A549 (cell line): Measurements from ENCODE around the gene KIAA2012. TPM values are rescaled to one million over a fixed set of nuclear protein-coding genes. Genes with fewer than 3 reads are reported as not detected.

Experiments
- ATAC-seq, 2 experiments: fragments of 200-7000 bp in 1 of 2; fragments of >200 bp in 1 of 2; cut with Nextera tagmentation in 1 of 2; cut with Tn5 transposase in 1 of 2; 3 replicates each; pipeline versions ENCODE4 v1.8.0 to v1.9.1; 2018 to 2020; ENCODE audit warnings: mild to moderate bottlenecking in 1 of 2, moderate library complexity in 1 of 2
- CTCF ChIA-PET: fragments of 300-600 bp; sonication (Branson Sonifier 250); formaldehyde crosslinking; extraction: SDS; loops from one replicate; lab custom pipeline; 2021; ENCODE audit warnings: antibody characterized with exemption, inconsistent platforms; lab: Yijun Ruan, JAX
- POLR2A ChIA-PET: fragments of 350-600 bp; formaldehyde crosslinking; extraction: SDS; loops from one replicate; lab custom pipeline; 2021; ENCODE audit warnings: antibody characterized with exemption, inconsistent platforms; lab: Yijun Ruan, JAX
- DNase-seq, 2 experiments: peaks; one replicate each; pipeline versions ENCODE4 v3.0.0 to v3.0.0-alpha.2; 2011 to 2016; ENCODE audit warnings: low read depth in 1 of 2, low spot score in 1 of 2
- FAIRE-seq: peaks from 2 replicates; lab custom pipeline; 2011; peaks lifted over from hg19 to GRCh38; lab: Jason Lieb, UNC
- H3K27ac ChIP-seq, 2 experiments: fragments of >200 bp; sonication (Bioruptor Twin); formaldehyde crosslinking; 3 replicates each; pipeline ENCODE4 v1.5.1; 2016 to 2017
- H3K4me1 ChIP-seq: fragments of >200 bp; sonication (Bioruptor Twin); formaldehyde crosslinking; 3 replicates; pipeline ENCODE4 v1.6.1; 2016
- H3K4me2 ChIP-seq: fragments of >200 bp; sonication (Bioruptor Twin); formaldehyde crosslinking; 3 replicates; pipeline ENCODE4 v1.6.1; 2016
- H3K4me3 ChIP-seq: fragments of >200 bp; sonication (Bioruptor Twin); formaldehyde crosslinking; 3 replicates; pipeline ENCODE4 v1.5.1; 2016
- H3K9me3 ChIP-seq: fragments of >200 bp; sonication (Bioruptor Twin); formaldehyde crosslinking; 3 replicates; pipeline ENCODE4 v1.6.1; 2016
- BCL3 ChIP-seq: fragments of >200 bp; sonication (Bioruptor Twin); formaldehyde crosslinking; IDR thresholded peaks from 3 replicates; pipeline ENCODE4 v1.6.1; 2016
- CBX2 ChIP-seq: fragments of 200-600 bp; sonication (generic); IDR thresholded peaks from 2 replicates; pipeline ENCODE4 v1.6.1; 2016; ENCODE audit warnings: low read depth, mild to moderate bottlenecking, borderline replicate concordance
- CEBPB ChIP-seq, 2 experiments: fragments of >200 bp in 1 of 2; sonication (Bioruptor Twin) in 1 of 2; formaldehyde crosslinking in 1 of 2; IDR thresholded peaks; 2 replicates each; pipeline ENCODE4 v1.6.1; 2012 to 2016
- CHD2 ChIP-seq: fragments of 150-350 bp; IDR thresholded peaks from 2 replicates; pipeline ENCODE4 v1.6.1; 2014; ENCODE audit warnings: low read length; ENCODE audit not compliant: partially characterized antibody
- CHD4 ChIP-seq: fragments of 200-600 bp; sonication (generic); IDR thresholded peaks from 2 replicates; pipeline ENCODE4 v1.6.1; 2016; ENCODE audit warnings: antibody characterized with exemption, mild to moderate bottlenecking, borderline replicate concordance
- CTCF ChIP-seq: fragments of >200 bp; sonication (Bioruptor Twin); formaldehyde crosslinking; IDR thresholded peaks from 3 replicates; pipeline ENCODE4 v1.5.1; 2016
- E2F6 ChIP-seq: IDR thresholded peaks from 2 replicates; pipeline ENCODE4 v1.6.1; 2012; ENCODE audit warnings: low read depth, borderline replicate concordance
- EHMT2 ChIP-seq: fragments of 200-600 bp; sonication (generic); IDR thresholded peaks from 2 replicates; pipeline ENCODE4 v1.6.1; 2016; ENCODE audit warnings: antibody characterized with exemption, low read depth, mild to moderate bottlenecking, moderate library complexity
- EP300 ChIP-seq, 2 experiments: fragments of >200 bp; sonication (Bioruptor Twin); formaldehyde crosslinking; IDR thresholded peaks; 2 replicates in 1 of 2; 3 replicates in 1 of 2; pipeline ENCODE4 v1.6.1; 2016 to 2017
- ESRRA ChIP-seq: fragments of 150-350 bp; IDR thresholded peaks from 2 replicates; pipeline ENCODE4 v1.6.1; 2014; ENCODE audit warnings: mild to moderate bottlenecking, low read length, borderline replicate concordance
- FOSL2 ChIP-seq, 2 experiments: fragments of 450-650 bp in 1 of 2; fragments of >200 bp in 1 of 2; sonication (Bioruptor Twin) in 1 of 2; formaldehyde crosslinking; IDR thresholded peaks; 2 replicates each; pipeline versions ENCODE4 v1.5.0 to v1.6.1; 2016 to 2020; ENCODE audit warnings: mild to moderate bottlenecking in 1 of 2, moderate library complexity in 1 of 2
- HDAC2 ChIP-seq: fragments of 200-600 bp; sonication (generic); IDR thresholded peaks from 2 replicates; pipeline ENCODE4 v1.6.1; 2016
- HOXA7 ChIP-seq: fragments of 250-450 bp; sonication (Bioruptor Pico); IDR thresholded peaks from 2 replicates; pipeline ENCODE4 v1.5.0; 2020; ENCODE audit warnings: mild to moderate bottlenecking, moderate library complexity
- HOXB5 ChIP-seq: fragments of 250-450 bp; sonication (Bioruptor Pico); IDR thresholded peaks from 2 replicates; pipeline ENCODE4 v1.5.0; 2020; ENCODE audit warnings: mild to moderate bottlenecking, moderate library complexity
- MAX ChIP-seq: IDR thresholded peaks from 2 replicates; pipeline ENCODE4 v1.6.1; 2012
- NFE2L2 ChIP-seq: fragments of 150-350 bp; conservative IDR thresholded peaks from 2 replicates; pipeline ENCODE4 v1.6.1; 2014; ENCODE audit warnings: low read length
- NPAS2 ChIP-seq: fragments of 250-450 bp; sonication (Bioruptor Pico); IDR thresholded peaks from 2 replicates; pipeline ENCODE4 v1.8.0; 2022; ENCODE audit warnings: mild to moderate bottlenecking, moderate library complexity, borderline replicate concordance
- PBX3 ChIP-seq: IDR thresholded peaks from 2 replicates; pipeline ENCODE4 v1.6.1; 2012
- PHF8 ChIP-seq: fragments of 200-600 bp; sonication (generic); IDR thresholded peaks from 2 replicates; pipeline ENCODE4 v1.6.1; 2016; ENCODE audit warnings: low read depth, mild to moderate bottlenecking, antibody characterized with exemption, moderate library complexity, borderline replicate concordance
- RNF2 ChIP-seq: fragments of 200-600 bp; sonication (generic); IDR thresholded peaks from 2 replicates; pipeline ENCODE4 v1.6.1; 2016; ENCODE audit warnings: low read depth, mild to moderate bottlenecking, antibody characterized with exemption, moderate library complexity, borderline replicate concordance
- TFCP2L1 ChIP-seq: fragments of 250-450 bp; sonication (Bioruptor Pico); IDR thresholded peaks from 2 replicates; pipeline ENCODE4 v1.5.0; 2021; ENCODE audit warnings: mild to moderate bottlenecking
- ZNF302 ChIP-seq: fragments of 250-450 bp; sonication (Bioruptor Pico); IDR thresholded peaks from 2 replicates; pipeline ENCODE4 v1.9.0; 2021; ENCODE audit warnings: inconsistent platforms, mild to moderate bottlenecking, moderate library complexity
- ZSCAN20 ChIP-seq: fragments of 250-450 bp; sonication (Bioruptor Pico); IDR thresholded peaks from 2 replicates; pipeline ENCODE4 v1.8.0; 2022; ENCODE audit warnings: mild to moderate bottlenecking, moderate library complexity
- WGBS: methylation state at CpG from one replicate; pipeline ENCODE4 v1.1.6; 2017; ENCODE audit errors: missing lambda C conversion rate; 5-methylcytosine and 5-hydroxymethylcytosine counted together
- polyA plus RNA-seq, 4 experiments: library from polyadenylated mRNA; depleted of rRNA in 3 of 4; stranded (reverse); fragments of >200 nt; fragmentation: RNase III in 1 of 4; extraction: RNeasy Plus Mini Kit Qiagen cat#74134 plus additional on column Dnase treatment in 1 of 4; gene quantifications; 2 replicates in 3 of 4; 3 replicates in 1 of 4; pipeline ENCODE4 v1.2.3, GENCODE V29; 2011 to 2017

Gene KIAA2012
- polyA plus RNA-seq, 2 of the 4 experiments (the other 2 are of a cell fraction): 0.01 to 0.04 TPM

- TF ChIP-seq ZSCAN20 (CRISPR knock-in tag) (no peak), FOSL2 (IDR thresholded peaks at IDR 0.05) (no peak), FOSL2 (CRISPR knock-in tag; IDR thresholded peaks at IDR 0.05) (no peak), CHD4 (no peak), EHMT2 (no peak), PHF8 (no peak), CEBPB (IDR thresholded peaks at IDR 0.05) (no peak), HDAC2 (no peak), NFE2L2 (no peak), NPAS2 (CRISPR knock-in tag) (no peak), MAX (no peak), CBX2 (no peak), HOXB5 (CRISPR knock-in tag) (no peak), TFCP2L1 (CRISPR knock-in tag) (no peak), E2F6 (no peak), ESRRA (no peak), BCL3 (no peak), EP300 (IDR thresholded peaks at IDR 0.05) (no peak), PBX3 (no peak), ZNF302 (CRISPR knock-in tag) (no peak)
- TF ChIP-seq, all 56 proteins: peak for 0
- ChIA-PET CTCF (interaction anchor here (0.8 to 2.3 kb wide), 4 partner anchors 9 to 388 kb away, joined by 3 to 9 read pairs (median 3); no protein-coding TSS in a partner anchor), POLR2A (no interaction called here)
- no peak for DNase-seq
- peak overlapping the region in 1 of 2 experiments; percentile 63; a peak in 3 of 6 replicates for H3K27ac ChIP-seq
- no peaks in the 10 kb centered on the region for H3K9me3 ChIP-seq
- no peak for ATAC-seq
- no peak for FAIRE-seq
- no peak overlapping the region for H3K4me2 ChIP-seq
- 83% methylated on average over 6 of the region's 6 CpGs for WGBS
- peaks cover 25% of the 10 kb centered on the region for H3K4me1 ChIP-seq
- H3K4me3 ChIP-seq: no peak overlapping the region
These were observed 112.1 kb downstream of the KIAA2012 start for GRCh38 chr2:202185156-202185555.

GRCh38 chr2:202186641-202187202, 113.7 kb downstream of the KIAA2012 start:
- WGBS: 77% methylated on average over 4 of the region's 4 CpGs
- H3K4me3 ChIP-seq: no peak overlapping the region
- no peak for FAIRE-seq
- TF ChIP-seq CTCF (no peak), RNF2 (no peak), CHD2 (no peak), HOXA7 (CRISPR knock-in tag) (no peak)
- no peaks in the 10 kb centered on the region for H3K9me3 ChIP-seq
- CTCF ChIA-PET: no interaction called here
- no peak overlapping the region for H3K4me2 ChIP-seq
- H3K4me1 ChIP-seq: peaks cover 25% of the 10 kb centered on the region
- POLR2A ChIA-PET: no interaction called here
- H3K27ac ChIP-seq: peak overlapping the region in 1 of 2 experiments; percentile 61; a peak in 3 of 6 replicates
- no peak for DNase-seq
- no peak for ATAC-seq
